ENCODE data around the gene TM4SF20. TPM values are rescaled to one million over a fixed set of nuclear protein-coding genes. Genes with fewer than 3 reads are reported as not detected.
"Not testable (repeated sequence)": the region's sequence is repeated elsewhere in the genome, so short reads cannot be mapped to it uniquely, and the experiment has no call there.

The TM4SF20 gene
- total RNA-seq, 1 experiment from 2014 or later, result not detected

DNA sequence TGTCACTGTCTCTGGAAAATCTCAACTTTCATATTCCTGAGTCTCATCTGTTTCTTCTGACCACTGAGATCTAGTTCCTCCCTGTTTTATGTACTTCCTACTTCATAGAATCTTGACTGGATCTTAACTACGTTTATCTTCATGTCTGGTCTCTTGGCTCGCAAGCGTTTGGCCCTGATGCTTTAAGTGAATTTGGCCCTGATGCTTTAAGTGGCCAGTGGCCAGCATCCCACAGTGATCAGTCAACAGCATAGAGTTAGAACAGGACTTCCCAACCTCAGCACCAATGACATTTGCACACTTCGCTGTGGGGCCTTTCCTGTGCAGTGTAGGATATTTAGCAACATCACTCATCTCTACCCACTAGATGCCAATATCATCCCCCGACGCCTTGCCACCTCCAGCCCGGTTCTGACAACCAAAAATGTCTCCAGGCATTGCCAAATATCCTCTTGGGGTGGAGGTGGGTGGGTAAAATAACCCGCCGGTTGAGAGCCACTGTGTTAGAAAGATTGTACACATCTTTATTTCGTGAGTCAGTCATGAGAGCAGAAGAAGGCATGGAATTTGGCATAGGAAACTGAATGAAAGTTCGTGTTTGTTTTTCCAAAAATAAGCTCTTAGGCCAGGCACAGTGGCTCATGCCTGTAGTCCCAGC, 12.2 kb downstream of the TM4SF20 start (continued):
- TF ChIP-seq, protein P1, sequence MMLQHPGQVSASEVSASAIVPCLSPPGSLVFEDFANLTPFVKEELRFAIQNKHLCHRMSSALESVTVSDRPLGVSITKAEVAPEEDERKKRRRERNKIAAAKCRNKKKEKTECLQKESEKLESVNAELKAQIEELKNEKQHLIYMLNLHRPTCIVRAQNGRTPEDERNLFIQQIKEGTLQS (CRISPR knock-in tag; conservative IDR thresholded peaks at IDR 0.05), result no peak

DNA sequence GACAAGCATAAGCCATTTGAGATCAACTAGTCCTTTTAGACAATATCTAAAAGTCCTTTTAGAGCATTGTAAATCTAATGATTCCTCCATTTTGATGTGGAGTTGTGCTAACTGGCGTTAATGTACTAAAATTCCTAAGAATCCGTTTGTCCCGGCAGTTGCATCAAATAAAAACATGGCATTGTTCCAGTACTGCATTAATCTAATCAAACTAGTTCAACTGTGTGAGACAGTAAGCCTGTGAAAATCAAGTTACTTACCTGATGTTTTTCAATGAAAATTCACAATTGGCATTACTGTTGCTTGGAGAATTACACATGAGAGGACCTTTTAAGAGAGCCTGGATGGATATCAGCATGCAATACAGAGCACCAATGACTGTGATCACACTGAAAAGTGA, 13.3 kb downstream of the TM4SF20 start:
- H3K4me3 Mint-ChIP-seq, result no peak overlapping the region
- ATAC-seq (no peak), DNase-seq (ENCODE audit: low spot score) (no peak)
- CTCF ChIA-PET, result no interaction called here
- H3K4me1 Mint-ChIP-seq, result no peaks in the 10 kb centered on the region
- no peak overlapping the region for H3K27ac Mint-ChIP-seq
- TF ChIP-seq ZBTB21 (CRISPR knock-in tag; IDR thresholded peaks at IDR 0.05; ENCODE audit: borderline replicate concordance) (no peak), ETV6 (CRISPR knock-in tag; IDR thresholded peaks at IDR 0.05) (no peak), EMX1 (CRISPR knock-in tag; IDR thresholded peaks at IDR 0.05) (no peak), JAZF1 (CRISPR knock-in tag; IDR thresholded peaks at IDR 0.05) (no peak), GTF2I (CRISPR knock-in tag; conservative IDR thresholded peaks at IDR 0.05) (no peak)
- TF ChIP-seq, protein P2, sequence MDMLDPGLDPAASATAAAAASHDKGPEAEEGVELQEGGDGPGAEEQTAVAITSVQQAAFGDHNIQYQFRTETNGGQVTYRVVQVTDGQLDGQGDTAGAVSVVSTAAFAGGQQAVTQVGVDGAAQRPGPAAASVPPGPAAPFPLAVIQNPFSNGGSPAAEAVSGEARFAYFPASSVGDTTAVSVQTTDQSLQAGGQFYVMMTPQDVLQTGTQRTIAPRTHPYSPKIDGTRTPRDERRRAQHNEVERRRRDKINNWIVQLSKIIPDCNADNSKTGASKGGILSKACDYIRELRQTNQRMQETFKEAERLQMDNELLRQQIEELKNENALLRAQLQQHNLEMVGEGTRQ (CRISPR knock-in tag; IDR thresholded peaks at IDR 0.05), result no peak
- TF ChIP-seq, protein P3, sequence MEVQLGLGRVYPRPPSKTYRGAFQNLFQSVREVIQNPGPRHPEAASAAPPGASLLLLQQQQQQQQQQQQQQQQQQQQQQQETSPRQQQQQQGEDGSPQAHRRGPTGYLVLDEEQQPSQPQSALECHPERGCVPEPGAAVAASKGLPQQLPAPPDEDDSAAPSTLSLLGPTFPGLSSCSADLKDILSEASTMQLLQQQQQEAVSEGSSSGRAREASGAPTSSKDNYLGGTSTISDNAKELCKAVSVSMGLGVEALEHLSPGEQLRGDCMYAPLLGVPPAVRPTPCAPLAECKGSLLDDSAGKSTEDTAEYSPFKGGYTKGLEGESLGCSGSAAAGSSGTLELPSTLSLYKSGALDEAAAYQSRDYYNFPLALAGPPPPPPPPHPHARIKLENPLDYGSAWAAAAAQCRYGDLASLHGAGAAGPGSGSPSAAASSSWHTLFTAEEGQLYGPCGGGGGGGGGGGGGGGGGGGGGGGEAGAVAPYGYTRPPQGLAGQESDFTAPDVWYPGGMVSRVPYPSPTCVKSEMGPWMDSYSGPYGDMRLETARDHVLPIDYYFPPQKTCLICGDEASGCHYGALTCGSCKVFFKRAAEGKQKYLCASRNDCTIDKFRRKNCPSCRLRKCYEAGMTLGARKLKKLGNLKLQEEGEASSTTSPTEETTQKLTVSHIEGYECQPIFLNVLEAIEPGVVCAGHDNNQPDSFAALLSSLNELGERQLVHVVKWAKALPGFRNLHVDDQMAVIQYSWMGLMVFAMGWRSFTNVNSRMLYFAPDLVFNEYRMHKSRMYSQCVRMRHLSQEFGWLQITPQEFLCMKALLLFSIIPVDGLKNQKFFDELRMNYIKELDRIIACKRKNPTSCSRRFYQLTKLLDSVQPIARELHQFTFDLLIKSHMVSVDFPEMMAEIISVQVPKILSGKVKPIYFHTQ (CRISPR knock-in tag; IDR thresholded peaks at IDR 0.05), result no peak
- H3K36me3 Mint-ChIP-seq, result no peaks in the 10 kb centered on the region
- H3K27me3 Mint-ChIP-seq (ENCODE audit: low read depth), result no peaks in the 10 kb centered on the region
- H3K9me3 Mint-ChIP-seq, result peaks cover 4% of the 10 kb centered on the region; the same call in 1 of the 2 replicates
- POLR2A ChIA-PET, result no interaction called here

DNA sequence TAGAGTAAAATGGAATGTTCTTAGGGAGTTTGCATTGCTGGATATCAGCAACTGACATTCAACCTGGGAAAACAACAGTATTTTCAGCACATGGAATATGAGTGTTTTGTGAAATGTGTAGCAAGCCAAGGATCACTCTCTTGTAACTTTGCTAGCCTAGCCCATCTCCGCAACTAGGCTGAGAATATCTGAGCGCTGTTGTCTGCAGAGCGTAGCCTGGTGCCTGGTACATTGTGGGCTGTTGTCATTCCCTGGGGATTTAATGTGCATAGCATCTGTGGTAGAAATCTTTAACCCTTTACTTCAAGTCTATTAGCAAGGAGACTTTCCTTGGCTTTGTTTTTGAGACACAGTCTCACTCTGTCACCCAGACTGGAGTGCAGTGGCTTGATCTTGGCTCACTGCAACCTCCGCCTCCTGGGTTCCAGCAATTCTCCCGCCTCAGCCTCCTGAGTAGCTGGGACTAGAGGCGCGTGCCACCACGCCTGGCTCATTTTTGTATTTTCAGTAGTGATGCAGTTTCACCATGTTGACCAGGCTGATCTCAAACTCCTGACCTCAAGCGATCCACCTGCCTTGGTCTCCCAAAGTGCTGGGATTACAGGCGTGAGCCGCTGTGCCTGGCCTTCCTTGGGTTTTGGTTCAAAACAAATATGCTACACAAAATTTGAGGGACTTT, 14.4 kb downstream of the TM4SF20 start:
- H3K27ac Mint-ChIP-seq; DNase-seq (ENCODE audit: low spot score); H3K4me1 Mint-ChIP-seq; H3K27me3 Mint-ChIP-seq (ENCODE audit: low read depth); H3K4me3 Mint-ChIP-seq; ATAC-seq; H3K36me3 Mint-ChIP-seq; POLR2A ChIA-PET; H3K9me3 Mint-ChIP-seq: not testable (repeated sequence)
- CTCF ChIA-PET, result interaction anchor here (0.6 kb wide), 2 partner anchors 248 to 361 kb away, joined by 3 read pairs; no protein-coding TSS in a partner anchor

DNA sequence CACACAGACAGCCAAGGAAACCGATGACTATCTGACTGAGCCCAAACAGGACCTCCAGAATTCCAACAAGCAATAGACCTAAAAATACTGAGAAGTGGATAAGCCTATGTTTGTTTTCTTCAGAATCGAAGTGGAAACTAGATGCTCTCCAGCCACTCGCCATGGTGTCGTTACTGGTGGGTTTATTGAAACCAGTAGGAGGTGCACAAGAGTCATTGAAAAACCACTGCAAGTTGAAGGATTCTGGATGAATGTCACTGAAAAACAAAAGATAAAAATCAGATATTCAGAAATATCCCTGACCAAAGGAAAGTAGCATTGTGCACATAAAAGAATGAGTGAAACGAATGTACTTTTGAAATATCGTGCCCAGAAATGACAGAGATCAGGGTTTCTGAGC, 15.3 kb downstream of the TM4SF20 start:
- H3K36me3 Mint-ChIP-seq, result no peaks in the 10 kb centered on the region; the same call in 1 of the 2 replicates
- ChIA-PET POLR2A (no interaction called here), CTCF (interaction anchor here (0.6 kb wide), 1 partner anchor 187 kb away, joined by 4 read pairs; no protein-coding TSS in a partner anchor)
- no peaks in the 10 kb centered on the region for H3K27me3 Mint-ChIP-seq (ENCODE audit: low read depth)
- peaks cover 3% of the 10 kb centered on the region; the same call in 1 of the 2 replicates for H3K9me3 Mint-ChIP-seq
- no peak overlapping the region for H3K4me3 Mint-ChIP-seq
- no peak for ATAC-seq
- DNase-seq (ENCODE audit: low spot score), result no peak
- no peaks in the 10 kb centered on the region for H3K4me1 Mint-ChIP-seq
- no peak overlapping the region for H3K27ac Mint-ChIP-seq
- no peak for TF ChIP-seq ZNF396 (CRISPR knock-in tag; IDR thresholded peaks at IDR 0.05; ENCODE audit: borderline replicate concordance)
- no peak for TF ChIP-seq ZNF317 (CRISPR knock-in tag; IDR thresholded peaks at IDR 0.05; ENCODE audit: borderline replicate concordance, low read depth)
- no peak for TF ChIP-seq NFATC4 (CRISPR knock-in tag; IDR thresholded peaks at IDR 0.05)
- TF ChIP-seq, protein P1 (CRISPR knock-in tag; conservative IDR thresholded peaks at IDR 0.05), result no peak
- TF ChIP-seq GTF2I (CRISPR knock-in tag; conservative IDR thresholded peaks at IDR 0.05), result no peak
- TF ChIP-seq, protein P4, sequence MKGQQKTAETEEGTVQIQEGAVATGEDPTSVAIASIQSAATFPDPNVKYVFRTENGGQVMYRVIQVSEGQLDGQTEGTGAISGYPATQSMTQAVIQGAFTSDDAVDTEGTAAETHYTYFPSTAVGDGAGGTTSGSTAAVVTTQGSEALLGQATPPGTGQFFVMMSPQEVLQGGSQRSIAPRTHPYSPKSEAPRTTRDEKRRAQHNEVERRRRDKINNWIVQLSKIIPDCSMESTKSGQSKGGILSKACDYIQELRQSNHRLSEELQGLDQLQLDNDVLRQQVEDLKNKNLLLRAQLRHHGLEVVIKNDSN (CRISPR knock-in tag; IDR thresholded peaks at IDR 0.05), result no peak
- no peak for TF ChIP-seq ZNF671 (CRISPR knock-in tag; IDR thresholded peaks at IDR 0.05)
- TF ChIP-seq, protein P5, sequence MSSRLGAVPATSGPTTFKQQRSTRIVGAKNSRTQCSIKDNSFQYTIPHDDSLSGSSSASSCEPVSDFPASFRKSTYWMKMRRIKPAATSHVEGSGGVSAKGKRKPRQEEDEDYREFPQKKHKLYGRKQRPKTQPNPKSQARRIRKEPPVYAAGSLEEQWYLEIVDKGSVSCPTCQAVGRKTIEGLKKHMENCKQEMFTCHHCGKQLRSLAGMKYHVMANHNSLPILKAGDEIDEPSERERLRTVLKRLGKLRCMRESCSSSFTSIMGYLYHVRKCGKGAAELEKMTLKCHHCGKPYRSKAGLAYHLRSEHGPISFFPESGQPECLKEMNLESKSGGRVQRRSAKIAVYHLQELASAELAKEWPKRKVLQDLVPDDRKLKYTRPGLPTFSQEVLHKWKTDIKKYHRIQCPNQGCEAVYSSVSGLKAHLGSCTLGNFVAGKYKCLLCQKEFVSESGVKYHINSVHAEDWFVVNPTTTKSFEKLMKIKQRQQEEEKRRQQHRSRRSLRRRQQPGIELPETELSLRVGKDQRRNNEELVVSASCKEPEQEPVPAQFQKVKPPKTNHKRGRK (CRISPR knock-in tag; IDR thresholded peaks at IDR 0.05; ENCODE audit: borderline replicate concordance), result no peak
- TF ChIP-seq, protein P6, sequence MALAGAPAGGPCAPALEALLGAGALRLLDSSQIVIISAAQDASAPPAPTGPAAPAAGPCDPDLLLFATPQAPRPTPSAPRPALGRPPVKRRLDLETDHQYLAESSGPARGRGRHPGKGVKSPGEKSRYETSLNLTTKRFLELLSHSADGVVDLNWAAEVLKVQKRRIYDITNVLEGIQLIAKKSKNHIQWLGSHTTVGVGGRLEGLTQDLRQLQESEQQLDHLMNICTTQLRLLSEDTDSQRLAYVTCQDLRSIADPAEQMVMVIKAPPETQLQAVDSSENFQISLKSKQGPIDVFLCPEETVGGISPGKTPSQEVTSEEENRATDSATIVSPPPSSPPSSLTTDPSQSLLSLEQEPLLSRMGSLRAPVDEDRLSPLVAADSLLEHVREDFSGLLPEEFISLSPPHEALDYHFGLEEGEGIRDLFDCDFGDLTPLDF (CRISPR knock-in tag; IDR thresholded peaks at IDR 0.05), result no peak
- TF ChIP-seq NFYB (CRISPR knock-in tag; conservative IDR thresholded peaks at IDR 0.05; ENCODE audit: low read depth), result no peak
- no peak for TF ChIP-seq PRRX2 (CRISPR knock-in tag; IDR thresholded peaks at IDR 0.05)
- no peak for TF ChIP-seq JUN (CRISPR knock-in tag; IDR thresholded peaks at IDR 0.05)
- TF ChIP-seq, protein P7, sequence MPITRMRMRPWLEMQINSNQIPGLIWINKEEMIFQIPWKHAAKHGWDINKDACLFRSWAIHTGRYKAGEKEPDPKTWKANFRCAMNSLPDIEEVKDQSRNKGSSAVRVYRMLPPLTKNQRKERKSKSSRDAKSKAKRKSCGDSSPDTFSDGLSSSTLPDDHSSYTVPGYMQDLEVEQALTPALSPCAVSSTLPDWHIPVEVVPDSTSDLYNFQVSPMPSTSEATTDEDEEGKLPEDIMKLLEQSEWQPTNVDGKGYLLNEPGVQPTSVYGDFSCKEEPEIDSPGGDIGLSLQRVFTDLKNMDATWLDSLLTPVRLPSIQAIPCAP (CRISPR knock-in tag; IDR thresholded peaks at IDR 0.05), result no peak
- no peak for TF ChIP-seq MXD4 (CRISPR knock-in tag; IDR thresholded peaks at IDR 0.05; ENCODE audit: borderline replicate concordance)
- TF ChIP-seq CBFB (CRISPR knock-in tag; IDR thresholded peaks at IDR 0.05; ENCODE audit: low read depth), result no peak

All from WTC11 (cell line).